IMR-90 (cell line): ENCODE data around the gene RIMBP2. TPM values are rescaled to one million over a fixed set of nuclear protein-coding genes. Genes with fewer than 3 reads are reported as not detected.

ENCODE experiments used
- ATAC-seq: fragments of 200-7000 bp; cut with Tn5 transposase; 2 replicates; pipeline ENCODE4 v1.9.1; 2020; ENCODE audit warnings: low read depth, mild to moderate bottlenecking, moderate library complexity
- BruUV-seq: library from RNA; stranded (reverse); fragments of 400-500 nt; replicated peaks from 2 replicates; lab custom pipeline; 2021; lab: Mats Ljungman, UMichigan
- CTCF ChIA-PET: fragments of 300-600 bp; formaldehyde crosslinking; extraction: SDS; loops from one replicate; lab custom pipeline; 2021; ENCODE audit warnings: antibody characterized with exemption; lab: Yijun Ruan, JAX
- POLR2A ChIA-PET: fragments of 300-600 bp; sonication (Branson Sonifier 250); formaldehyde crosslinking; loops from one replicate; lab custom pipeline; 2022; ENCODE audit warnings: antibody characterized with exemption; ENCODE audit not compliant: unreplicated experiment; lab: Charles Lee
- DNase-seq: peaks from one replicate; pipeline ENCODE4 v3.0.0; 2013
- H2AFZ ChIP-seq: replicated peaks from 2 replicates; pipeline ENCODE3; 2013; ENCODE audit warnings: low read length, mild to moderate bottlenecking; ENCODE audit not compliant: poor library complexity
- H2AK5ac ChIP-seq: 2 replicates; pipeline ENCODE4 v1.6.1; 2013; ENCODE audit warnings: low read depth, low read length, inconsistent platforms
- H2AK9ac ChIP-seq: replicated peaks from 2 replicates; pipeline ENCODE3; 2013; ENCODE audit warnings: mild to moderate bottlenecking, low read depth, low read length, moderate library complexity; ENCODE audit not compliant: poor library complexity
- H2BK120ac ChIP-seq: 2 replicates; pipeline ENCODE4 v1.6.1; 2013; ENCODE audit warnings: low read depth, low read length, inconsistent platforms
- H2BK15ac ChIP-seq: 3 replicates; pipeline ENCODE4 v1.6.1; 2013; ENCODE audit warnings: low read depth, low read length, inconsistent platforms
- H2BK20ac ChIP-seq: 2 replicates; pipeline ENCODE4 v1.6.1; 2013; ENCODE audit warnings: low read depth, mild to moderate bottlenecking, inconsistent platforms, low read length, moderate library complexity
- H2BK5ac ChIP-seq: 2 replicates; pipeline ENCODE4 v1.6.1; 2013; ENCODE audit warnings: mild to moderate bottlenecking, low read depth, low read length, inconsistent platforms; ENCODE audit not compliant: poor library complexity, severe bottlenecking
- H3K14ac ChIP-seq: replicated peaks from 2 replicates; pipeline ENCODE4 v1.6.1; 2013; ENCODE audit warnings: low read depth, low read length, inconsistent platforms
- H3K18ac ChIP-seq: 2 replicates; pipeline ENCODE4 v1.6.1; 2013; ENCODE audit warnings: low read depth, low read length, control low read depth
- H3K23ac ChIP-seq: 2 replicates; pipeline ENCODE4 v1.6.1; 2013; ENCODE audit warnings: low read depth, low read length, inconsistent platforms
- H3K27ac ChIP-seq: 2 replicates; pipeline ENCODE4 v1.5.1; 2013; ENCODE audit warnings: mild to moderate bottlenecking, control low read depth, low read length; ENCODE audit not compliant: insufficient read depth
- H3K27me3 ChIP-seq: 2 replicates; pipeline ENCODE4 v1.6.1; 2013; ENCODE audit warnings: low read length; ENCODE audit not compliant: control insufficient read depth, insufficient read depth
- H3K36me3 ChIP-seq: 2 replicates; pipeline ENCODE4 v1.6.1; 2013; ENCODE audit warnings: low read length, mixed read lengths; ENCODE audit not compliant: control insufficient read depth, insufficient read depth
- H3K4ac ChIP-seq: 2 replicates; pipeline ENCODE4 v1.6.1; 2013; ENCODE audit warnings: low read depth, low read length, inconsistent platforms
- H3K4me1 ChIP-seq: 2 replicates; pipeline ENCODE4 v1.6.1; 2013; ENCODE audit warnings: low read length, mixed read lengths; ENCODE audit not compliant: control insufficient read depth, insufficient read depth
- H3K4me2 ChIP-seq: 2 replicates; pipeline ENCODE4 v1.6.1; 2013; ENCODE audit warnings: low read depth, mild to moderate bottlenecking, control low read depth, low read length, moderate library complexity
- H3K4me3 ChIP-seq: 2 replicates; pipeline ENCODE4 v1.5.1; 2013; ENCODE audit warnings: low read depth, mild to moderate bottlenecking, control low read depth, low read length, moderate library complexity; ENCODE audit not compliant: insufficient read depth
- H3K56ac ChIP-seq: 2 replicates; pipeline ENCODE4 v1.6.1; 2013; ENCODE audit warnings: low read length, inconsistent platforms; ENCODE audit not compliant: insufficient read depth; ENCODE audit errors: extremely low read depth
- H3K79me1 ChIP-seq, 2 experiments: 2 replicates each; pipeline ENCODE4 v1.6.1; 2013; ENCODE audit warnings: low read length in 2 of 2, inconsistent platforms in 1 of 2, low read depth in 1 of 2
- H3K9ac ChIP-seq: 2 replicates; pipeline ENCODE4 v1.6.1; 2013; ENCODE audit warnings: low read depth, low read length, control low read depth
- H3K9me1 ChIP-seq: 2 replicates; pipeline ENCODE4 v1.6.1; 2013; ENCODE audit warnings: low read length, inconsistent platforms; ENCODE audit not compliant: insufficient read depth
- H3K9me3 ChIP-seq: 2 replicates; pipeline ENCODE4 v1.6.1; 2013; ENCODE audit warnings: low read length; ENCODE audit not compliant: control insufficient read depth, insufficient read depth
- H4K20me1 ChIP-seq: 2 replicates; pipeline ENCODE4 v1.6.1; 2013; ENCODE audit warnings: low read length, inconsistent platforms; ENCODE audit not compliant: insufficient read depth
- H4K5ac ChIP-seq: 2 replicates; pipeline ENCODE4 v1.6.1; 2013; ENCODE audit warnings: mild to moderate bottlenecking, low read depth, low read length, control low read depth
- H4K8ac ChIP-seq, 2 experiments: 2 replicates each; pipeline ENCODE4 v1.6.1; 2013; ENCODE audit warnings: low read depth in 2 of 2, low read length in 2 of 2, control low read depth in 1 of 2, inconsistent platforms in 1 of 2
- H4K91ac ChIP-seq: 2 replicates; pipeline ENCODE4 v1.6.1; 2013; ENCODE audit warnings: low read depth, low read length, inconsistent platforms; ENCODE audit not compliant: insufficient read depth
- BHLHE40 ChIP-seq: fragments of 150-350 bp; IDR thresholded peaks from 2 replicates; pipeline ENCODE4 v1.6.1; 2016; ENCODE audit warnings: mild to moderate bottlenecking, low read depth, low read length
- CEBPB ChIP-seq: IDR thresholded peaks from 2 replicates; pipeline ENCODE4 v1.6.1; 2012; ENCODE audit warnings: low read depth, low read length, improper control_type of control experiment
- CTCF ChIP-seq: conservative IDR thresholded peaks from 2 replicates; pipeline ENCODE4 v1.5.1; 2012; ENCODE audit warnings: mild to moderate bottlenecking, low read depth, low read length, improper control_type of control experiment
- ELK1 ChIP-seq: fragments of 150-350 bp; IDR thresholded peaks from 2 replicates; pipeline ENCODE4 v1.6.1; 2016; ENCODE audit warnings: low read depth, mild to moderate bottlenecking, low read length, moderate library complexity, borderline replicate concordance
- FOS ChIP-seq: fragments of 150-350 bp; IDR thresholded peaks from 2 replicates; pipeline ENCODE4 v1.6.1; 2016; ENCODE audit warnings: low read depth, low read length
- NFE2L2 ChIP-seq: fragments of 150-350 bp; IDR thresholded peaks from 2 replicates; pipeline ENCODE4 v1.6.1; 2016; ENCODE audit warnings: low read depth, mild to moderate bottlenecking, low read length
- RAD21 ChIP-seq: IDR thresholded peaks from 2 replicates; pipeline ENCODE4 v1.6.1; 2012; ENCODE audit warnings: low read length, improper control_type of control experiment
- SMC3 ChIP-seq: fragments of 150-350 bp; IDR thresholded peaks from 2 replicates; pipeline ENCODE4 v1.6.1; 2016; ENCODE audit warnings: low read depth, mild to moderate bottlenecking, antibody characterized with exemption, low read length, moderate library complexity
- USF2 ChIP-seq: fragments of 150-350 bp; IDR thresholded peaks from 2 replicates; pipeline ENCODE4 v1.6.1; 2017; ENCODE audit warnings: mild to moderate bottlenecking, antibody characterized with exemption, low read length, low read depth
- WGBS, 2 experiments: methylation state at CpG; one replicate each; pipeline versions ENCODE4 v1.1.5 to v1.1.7; 2013; ENCODE audit warnings: missing lambda C conversion rate in 2 of 2; ENCODE audit not compliant: insufficient read length in 1 of 2; ENCODE audit errors: extremely low coverage in 2 of 2; 5-methylcytosine and 5-hydroxymethylcytosine counted together
- dilution Hi-C: fragments of 300-500 bp; cut with HindIII; formaldehyde crosslinking; loops from one replicate; pipeline ENCODE4 v1.14.3; 2018; ENCODE audit warnings: low sequenced_read_pairs; ENCODE audit not compliant: unreplicated experiment
- in situ Hi-C: fragments of 300-500 bp; cut with MboI; formaldehyde crosslinking; loops from 3 replicates; pipeline ENCODE4 v1.14.3; 2019; ENCODE audit warnings: low sequenced_read_pairs, inconsistent platforms, mixed read lengths
- intact Hi-C: fragments of 100-400 bp; cut with micrococcal nuclease; formaldehyde crosslinking; loops from 2 replicates; pipeline ENCODE4 v1.10.0; 2022
- polyA plus RNA-seq, 3 experiments: library from polyadenylated mRNA; depleted of rRNA; stranded (reverse); fragments of >200 nt; gene quantifications; 2 replicates each; pipeline ENCODE4 v1.2.3, GENCODE V29; 2012; ENCODE audit warnings: low replicate concordance in 1 of 3
- total RNA-seq: library from RNA; depleted of rRNA; stranded (reverse); fragments of >200 nt; gene quantifications from 2 replicates; pipeline ENCODE4 v1.2.3, GENCODE V29; 2012

RIMBP2 gene
- total and polyA plus RNA-seq, 2 of the 4 experiments (the other 2 are of a cell fraction), result not detected

GRCh38 chr12:130422676-130423075, 293.4 kb downstream of the RIMBP2 start:
- Histone ChIP-seq H4K8ac (no peak overlapping the region), H3K27ac (no peak overlapping the region), H3K56ac (no peak overlapping the region), H3K4me1 (no peaks in the 10 kb centered on the region), H3K23ac (no peak overlapping the region), H3K79me1 (no peaks in the 10 kb centered on the region), H3K14ac (no peak overlapping the region), H3K4ac (no peak overlapping the region), H3K4me2 (no peak overlapping the region), H2BK5ac (no peak overlapping the region), H2BK20ac (no peak overlapping the region), H4K20me1 (no peaks in the 10 kb centered on the region), H3K18ac (no peak overlapping the region), H2AK5ac (no peak overlapping the region), H2AFZ (no peak overlapping the region), H4K5ac (no peak overlapping the region), H3K9me1 (no peaks in the 10 kb centered on the region), H2BK15ac (no peak overlapping the region), H3K36me3 (no peaks in the 10 kb centered on the region), H3K9ac (no peak overlapping the region), H2BK120ac (no peak overlapping the region), H3K4me3 (no peak overlapping the region), H2AK9ac (no peak overlapping the region), H3K27me3 (no peaks in the 10 kb centered on the region), H4K91ac (no peak overlapping the region), H3K9me3 (peaks cover 49% of the 10 kb centered on the region)
- intact Hi-C loops, result no loop called here
- DNase-seq (no peak), ATAC-seq (no peak)
- dilution Hi-C loops, result no loop called here
- TF ChIP-seq SMC3, result no peak
- TF ChIP-seq RAD21, result no peak
- TF ChIP-seq CTCF, result no peak
- TF ChIP-seq USF2, result no peak
- TF ChIP-seq FOS, result no peak
- TF ChIP-seq NFE2L2, result no peak
- TF ChIP-seq ELK1, result no peak
- no peak for TF ChIP-seq CEBPB
- TF ChIP-seq BHLHE40, result no peak
- in situ Hi-C loops, result no loop called here
- no TSS peak for BruUV-seq
- ChIA-PET CTCF (no interaction called here), POLR2A (no interaction called here)
- WGBS, 2 experiments, result no CpG with 5 or more reads among the region's 8 CpGs
